H1 (cell line): ENCODE results near the gene PARP14. TPM values are rescaled to one million over a fixed set of nuclear protein-coding genes. Genes with fewer than 3 reads are reported as not detected.
"Not testable (repeated sequence)": the region's sequence is repeated elsewhere in the genome, so short reads cannot be mapped to it uniquely, and the experiment has no call there.

Source experiments
- CTCF ChIA-PET: fragments of 300-600 bp; sonication (Branson Sonifier 250); formaldehyde crosslinking; loops from one replicate; lab custom pipeline; 2021; ENCODE audit not compliant: partially characterized antibody; lab: Charles Lee
- POLR2A ChIA-PET: fragments of 300-600 bp; sonication (Branson Sonifier 250); formaldehyde crosslinking; loops from one replicate; lab custom pipeline; 2021; ENCODE audit warnings: inconsistent platforms; ENCODE audit not compliant: partially characterized antibody; lab: Charles Lee
- DNase-seq, 2 experiments: peaks; one replicate each; pipeline versions ENCODE4 v3.0.0 to v3.0.0-alpha.2; 2010 to 2022; ENCODE audit warnings: low spot score in 2 of 2, low read depth in 1 of 2, mixed read lengths in 1 of 2
- FAIRE-seq: peaks from 2 replicates; lab custom pipeline; 2011; peaks lifted over from hg19 to GRCh38; lab: Jason Lieb, UNC
- H2AFZ ChIP-seq: 2 replicates; pipeline ENCODE4 v1.8.1; 2012; ENCODE audit warnings: low read length, inconsistent platforms
- H2AK5ac ChIP-seq: 2 replicates; pipeline ENCODE4 v1.6.1; 2013; ENCODE audit warnings: low read depth, low read length
- H2BK120ac ChIP-seq: replicated peaks from 2 replicates; pipeline ENCODE3; 2013; ENCODE audit warnings: low read depth, low read length, inconsistent platforms
- H2BK12ac ChIP-seq: 2 replicates; pipeline ENCODE4 v1.6.1; 2013; ENCODE audit warnings: low read depth, low read length
- H2BK15ac ChIP-seq: 2 replicates; pipeline ENCODE4 v1.6.1; 2013; ENCODE audit warnings: low read length
- H2BK20ac ChIP-seq: 2 replicates; pipeline ENCODE4 v1.6.1; 2013; ENCODE audit warnings: low read length
- H2BK5ac ChIP-seq: 2 replicates; pipeline ENCODE4 v1.6.1; 2013; ENCODE audit warnings: low read depth, low read length
- H3K14ac ChIP-seq: 2 replicates; pipeline ENCODE4 v1.6.1; 2013; ENCODE audit warnings: inconsistent platforms; ENCODE audit not compliant: insufficient read length
- H3K18ac ChIP-seq: 2 replicates; pipeline ENCODE4 v1.6.1; 2013; ENCODE audit warnings: low read length; ENCODE audit errors: extremely low read depth
- H3K23ac ChIP-seq: 2 replicates; pipeline ENCODE4 v1.6.1; 2013; ENCODE audit warnings: inconsistent platforms; ENCODE audit not compliant: insufficient read length
- H3K23me2 ChIP-seq: 2 replicates; pipeline ENCODE4 v1.6.1; 2013; ENCODE audit warnings: low read depth, low read length
- H3K27ac ChIP-seq: 2 replicates; pipeline ENCODE4 v1.6.1; 2011; ENCODE audit warnings: low read depth, low read length, inconsistent platforms
- H3K27me3 ChIP-seq, 4 experiments: replicated peaks in 1 of 4; 1 replicate in 1 of 4; 2 replicates in 3 of 4; pipeline versions ENCODE4 v1.6.1 to v1.8.1; 2011 to 2013; ENCODE audit warnings: low read length in 3 of 4, mild to moderate bottlenecking in 3 of 4, inconsistent platforms in 2 of 4, mixed read lengths in 2 of 4, moderate library complexity in 1 of 4; ENCODE audit not compliant: control insufficient read depth in 3 of 4, insufficient read depth in 3 of 4; ENCODE audit errors: extremely low read depth in 1 of 4
- H3K36me3 ChIP-seq, 4 experiments: 2 replicates each; pipeline versions ENCODE4 v1.6.1 to v1.8.1; 2011 to 2013; ENCODE audit warnings: mild to moderate bottlenecking in 4 of 4, low read length in 3 of 4, moderate library complexity in 2 of 4, control low read depth in 1 of 4, inconsistent platforms in 1 of 4; ENCODE audit not compliant: insufficient read depth in 4 of 4, control insufficient read depth in 2 of 4
- H3K4ac ChIP-seq: replicated peaks from 2 replicates; pipeline ENCODE3; 2013; ENCODE audit warnings: low read length, low read depth, mixed read lengths, inconsistent platforms; ENCODE audit not compliant: insufficient read length
- H3K4me1 ChIP-seq, 4 experiments: replicated peaks in 1 of 4; 1 replicate in 1 of 4; 2 replicates in 3 of 4; pipeline versions ENCODE4 v1.6.1 to v1.8.1; 2011 to 2013; ENCODE audit warnings: low read length in 3 of 4, inconsistent platforms in 2 of 4, mixed read lengths in 1 of 4; ENCODE audit not compliant: insufficient read depth in 4 of 4, control insufficient read depth in 3 of 4
- H3K4me2 ChIP-seq, 2 experiments: 2 replicates each; pipeline versions ENCODE4 v1.6.1 to v1.8.1; 2011 to 2013; ENCODE audit warnings: low read depth in 2 of 2, low read length in 2 of 2, control low read depth in 1 of 2, inconsistent platforms in 1 of 2, mild to moderate bottlenecking in 1 of 2; ENCODE audit not compliant: insufficient read depth in 1 of 2
- H3K4me3 ChIP-seq, 4 experiments: fragments of 200-600, 300-600 bp in 1 of 4; sonication (generic), shearing (Covaris generic), sonication (Bioruptor Twin) in 1 of 4; 2 replicates each; pipeline versions ENCODE4 v1.5.1 to v1.8.1; 2011 to 2016; ENCODE audit warnings: low read length in 4 of 4, low read depth in 3 of 4, control low read depth in 2 of 4, inconsistent platforms in 2 of 4, mild to moderate bottlenecking in 2 of 4, mixed read lengths in 1 of 4, moderate library complexity in 1 of 4; ENCODE audit not compliant: insufficient read depth in 2 of 4; ENCODE audit errors: extremely low read depth in 1 of 4
- H3K56ac ChIP-seq: replicated peaks from 2 replicates; pipeline ENCODE3; 2013; ENCODE audit warnings: low read depth, mild to moderate bottlenecking, mixed read lengths, low read length, inconsistent platforms; ENCODE audit not compliant: insufficient read length
- H3K79me1 ChIP-seq: 2 replicates; pipeline ENCODE4 v1.6.1; 2013; ENCODE audit warnings: low read depth, low read length, control low read depth
- H3K79me2 ChIP-seq, 2 experiments: 2 replicates each; pipeline versions ENCODE4 v1.6.1 to v1.8.1; 2012 to 2013; ENCODE audit warnings: low read length in 2 of 2, mild to moderate bottlenecking in 2 of 2, inconsistent platforms in 1 of 2; ENCODE audit not compliant: insufficient read depth in 2 of 2, control insufficient read depth in 1 of 2
- H3K9ac ChIP-seq, 4 experiments: replicated peaks in 1 of 4; 1 replicate in 1 of 4; 2 replicates in 3 of 4; pipeline versions ENCODE4 v1.6.1 to v1.8.1; 2011 to 2013; ENCODE audit warnings: low read depth in 3 of 4, low read length in 3 of 4, control low read depth in 2 of 4, mild to moderate bottlenecking in 2 of 4, moderate library complexity in 2 of 4, inconsistent platforms in 1 of 4; ENCODE audit errors: extremely low read depth in 1 of 4
- H3K9me3 ChIP-seq, 2 experiments: 2 replicates each; pipeline versions ENCODE4 v1.6.1 to v1.8.1; 2012 to 2013; ENCODE audit warnings: mild to moderate bottlenecking in 2 of 2, moderate library complexity in 2 of 2, control low read depth in 1 of 2, inconsistent platforms in 1 of 2, low read depth in 1 of 2, low read length in 1 of 2, mixed read lengths in 1 of 2; ENCODE audit not compliant: insufficient read depth in 2 of 2
- H4K20me1 ChIP-seq, 2 experiments: replicated peaks in 1 of 2; 2 replicates each; pipeline versions ENCODE3 to v1.8.1; 2011 to 2013; ENCODE audit warnings: inconsistent platforms in 2 of 2, low read length in 2 of 2, mild to moderate bottlenecking in 1 of 2; ENCODE audit not compliant: insufficient read depth in 2 of 2, control insufficient read depth in 1 of 2
- H4K5ac ChIP-seq: 2 replicates; pipeline ENCODE4 v1.6.1; 2013; ENCODE audit warnings: low read length, low read depth, mixed read lengths, inconsistent platforms; ENCODE audit not compliant: insufficient read length
- H4K8ac ChIP-seq: 2 replicates; pipeline ENCODE4 v1.8.0; 2013; ENCODE audit warnings: mild to moderate bottlenecking, moderate library complexity, low read length, inconsistent platforms; ENCODE audit not compliant: insufficient read depth; ENCODE audit errors: extremely low read depth
- H4K91ac ChIP-seq: replicated peaks from 2 replicates; pipeline ENCODE3; 2013; ENCODE audit warnings: low read length, mixed read lengths, inconsistent platforms; ENCODE audit not compliant: insufficient read length
- WGBS, 2 experiments: shearing (Covaris generic) in 1 of 2; methylation state at CpG; one replicate each; pipeline versions ENCODE4 v1.1.6 to v1.1.7; 2013 to 2015; ENCODE audit warnings: low lambda C conversion rate in 2 of 2, mixed read lengths in 2 of 2, inconsistent platforms in 1 of 2, low coverage in 1 of 2, missing lambda C conversion rate in 1 of 2; ENCODE audit not compliant: insufficient replicate concordance in 2 of 2, insufficient coverage in 1 of 2, insufficient read length in 1 of 2; ENCODE audit errors: extremely low coverage in 1 of 2, missing lambda C conversion rate in 1 of 2; 5-methylcytosine and 5-hydroxymethylcytosine counted together
- polyA plus RNA-seq, 7 experiments: library from polyadenylated mRNA; depleted of rRNA in 3 of 7; stranded (reverse) in 5 of 7; unstranded in 2 of 7; fragments of >200 nt in 5 of 7; fragments of 200-250 nt in 2 of 7; gene quantifications; 1 replicate in 5 of 7; 2 replicates in 1 of 7; 4 replicates in 1 of 7; pipeline versions ENCODE4 v1.2.1 to v1.2.3, GENCODE V29; 2011 to 2013; ENCODE audit warnings: missing spikeins in 2 of 7, mixed read lengths in 2 of 7
- total RNA-seq: library from RNA; stranded (reverse); fragmentation: NEBNext Ultra II Directional; extraction: Animal tissue kit (Norgen Biotek cat#: 25700); gene quantifications from 2 replicates; pipeline ENCODE4 v1.2.1, GENCODE V29; 2021

The PARP14 gene
- total and polyA plus RNA-seq, 2 of the 8 experiments (the other 6 are each of a cell fraction or from before 2014, with no cell fraction given), result 12.6 to 17.6 TPM

- H3K4me3 ChIP-seq, H4K5ac ChIP-seq, DNase-seq, H2BK12ac ChIP-seq, H3K79me2 ChIP-seq, H3K36me3 ChIP-seq, H3K23me2 ChIP-seq, H3K9me3 ChIP-seq, H3K27ac ChIP-seq, H3K4me2 ChIP-seq, H4K8ac ChIP-seq, H3K4me1 ChIP-seq, H4K20me1 ChIP-seq, H3K27me3 ChIP-seq, H2BK15ac ChIP-seq, H3K56ac ChIP-seq, H3K18ac ChIP-seq, H4K91ac ChIP-seq, H3K4ac ChIP-seq, H3K23ac ChIP-seq, H2BK5ac ChIP-seq, H3K14ac ChIP-seq, H3K9ac ChIP-seq, FAIRE-seq, H2BK120ac ChIP-seq, H2BK20ac ChIP-seq, H2AK5ac ChIP-seq, H3K79me1 ChIP-seq: not testable (repeated sequence)
- ChIA-PET CTCF (interaction anchor here (0.7 kb wide), 2 partner anchors 90 to 194 kb away, joined by 3 to 5 read pairs; no protein-coding TSS in a partner anchor), POLR2A (interaction anchor here (0.7 kb wide), 1 partner anchor 56 kb away, joined by 4 read pairs; no protein-coding TSS in a partner anchor)
- 0 out of 2 replicates have a peak overlapping the region, but pooled peaks have one; percentile 67 for H2AFZ ChIP-seq
- WGBS, 2 experiments, result 90% methylated on average over 11 of the region's 11 CpGs; no CpG with 5 or more reads in 1 of the 2 experiments
Measured at GRCh38 chr3:122651233-122651907, 29.3 kb upstream of the PARP14 start.
